IMR-90 (cell line): Measurements from ENCODE around the gene DACT2. TPM values are rescaled to one million over a fixed set of nuclear protein-coding genes. Genes with fewer than 3 reads are reported as not detected.

Source experiments
- ATAC-seq: fragments of 200-7000 bp; cut with Tn5 transposase; 2 replicates; pipeline ENCODE4 v1.9.1; 2020; ENCODE audit warnings: low read depth, mild to moderate bottlenecking, moderate library complexity
- BruUV-seq: library from RNA; stranded (reverse); fragments of 400-500 nt; replicated peaks from 2 replicates; lab custom pipeline; 2021; lab: Mats Ljungman, UMichigan
- CTCF ChIA-PET: fragments of 300-600 bp; formaldehyde crosslinking; extraction: SDS; loops from one replicate; lab custom pipeline; 2021; ENCODE audit warnings: antibody characterized with exemption; lab: Yijun Ruan, JAX
- POLR2A ChIA-PET: fragments of 300-600 bp; sonication (Branson Sonifier 250); formaldehyde crosslinking; loops from one replicate; lab custom pipeline; 2022; ENCODE audit warnings: antibody characterized with exemption; ENCODE audit not compliant: unreplicated experiment; lab: Charles Lee
- DNase-seq: peaks from one replicate; pipeline ENCODE4 v3.0.0; 2013
- H2AFZ ChIP-seq: replicated peaks from 2 replicates; pipeline ENCODE3; 2013; ENCODE audit warnings: low read length, mild to moderate bottlenecking; ENCODE audit not compliant: poor library complexity
- H2AK5ac ChIP-seq: 2 replicates; pipeline ENCODE4 v1.6.1; 2013; ENCODE audit warnings: low read depth, low read length, inconsistent platforms
- H2AK9ac ChIP-seq: replicated peaks from 2 replicates; pipeline ENCODE3; 2013; ENCODE audit warnings: mild to moderate bottlenecking, low read depth, low read length, moderate library complexity; ENCODE audit not compliant: poor library complexity
- H2BK120ac ChIP-seq: 2 replicates; pipeline ENCODE4 v1.6.1; 2013; ENCODE audit warnings: low read depth, low read length, inconsistent platforms
- H2BK15ac ChIP-seq: 3 replicates; pipeline ENCODE4 v1.6.1; 2013; ENCODE audit warnings: low read depth, low read length, inconsistent platforms
- H2BK20ac ChIP-seq: 2 replicates; pipeline ENCODE4 v1.6.1; 2013; ENCODE audit warnings: low read depth, mild to moderate bottlenecking, inconsistent platforms, low read length, moderate library complexity
- H2BK5ac ChIP-seq: 2 replicates; pipeline ENCODE4 v1.6.1; 2013; ENCODE audit warnings: mild to moderate bottlenecking, low read depth, low read length, inconsistent platforms; ENCODE audit not compliant: poor library complexity, severe bottlenecking
- H3K14ac ChIP-seq: replicated peaks from 2 replicates; pipeline ENCODE4 v1.6.1; 2013; ENCODE audit warnings: low read depth, low read length, inconsistent platforms
- H3K18ac ChIP-seq: 2 replicates; pipeline ENCODE4 v1.6.1; 2013; ENCODE audit warnings: low read depth, low read length, control low read depth
- H3K23ac ChIP-seq: 2 replicates; pipeline ENCODE4 v1.6.1; 2013; ENCODE audit warnings: low read depth, low read length, inconsistent platforms
- H3K27ac ChIP-seq: 2 replicates; pipeline ENCODE4 v1.5.1; 2013; ENCODE audit warnings: mild to moderate bottlenecking, control low read depth, low read length; ENCODE audit not compliant: insufficient read depth
- H3K27me3 ChIP-seq: 2 replicates; pipeline ENCODE4 v1.6.1; 2013; ENCODE audit warnings: low read length; ENCODE audit not compliant: control insufficient read depth, insufficient read depth
- H3K36me3 ChIP-seq: 2 replicates; pipeline ENCODE4 v1.6.1; 2013; ENCODE audit warnings: low read length, mixed read lengths; ENCODE audit not compliant: control insufficient read depth, insufficient read depth
- H3K4ac ChIP-seq: 2 replicates; pipeline ENCODE4 v1.6.1; 2013; ENCODE audit warnings: low read depth, low read length, inconsistent platforms
- H3K4me1 ChIP-seq: 2 replicates; pipeline ENCODE4 v1.6.1; 2013; ENCODE audit warnings: low read length, mixed read lengths; ENCODE audit not compliant: control insufficient read depth, insufficient read depth
- H3K4me2 ChIP-seq: 2 replicates; pipeline ENCODE4 v1.6.1; 2013; ENCODE audit warnings: low read depth, mild to moderate bottlenecking, control low read depth, low read length, moderate library complexity
- H3K4me3 ChIP-seq: 2 replicates; pipeline ENCODE4 v1.5.1; 2013; ENCODE audit warnings: low read depth, mild to moderate bottlenecking, control low read depth, low read length, moderate library complexity; ENCODE audit not compliant: insufficient read depth
- H3K56ac ChIP-seq: 2 replicates; pipeline ENCODE4 v1.6.1; 2013; ENCODE audit warnings: low read length, inconsistent platforms; ENCODE audit not compliant: insufficient read depth; ENCODE audit errors: extremely low read depth
- H3K79me1 ChIP-seq, 2 experiments: 2 replicates each; pipeline ENCODE4 v1.6.1; 2013; ENCODE audit warnings: low read length in 2 of 2, inconsistent platforms in 1 of 2, low read depth in 1 of 2
- H3K9ac ChIP-seq: 2 replicates; pipeline ENCODE4 v1.6.1; 2013; ENCODE audit warnings: low read depth, low read length, control low read depth
- H3K9me1 ChIP-seq: 2 replicates; pipeline ENCODE4 v1.6.1; 2013; ENCODE audit warnings: low read length, inconsistent platforms; ENCODE audit not compliant: insufficient read depth
- H3K9me3 ChIP-seq: 2 replicates; pipeline ENCODE4 v1.6.1; 2013; ENCODE audit warnings: low read length; ENCODE audit not compliant: control insufficient read depth, insufficient read depth
- H4K20me1 ChIP-seq: 2 replicates; pipeline ENCODE4 v1.6.1; 2013; ENCODE audit warnings: low read length, inconsistent platforms; ENCODE audit not compliant: insufficient read depth
- H4K5ac ChIP-seq: 2 replicates; pipeline ENCODE4 v1.6.1; 2013; ENCODE audit warnings: mild to moderate bottlenecking, low read depth, low read length, control low read depth
- H4K8ac ChIP-seq, 2 experiments: 2 replicates each; pipeline ENCODE4 v1.6.1; 2013; ENCODE audit warnings: low read depth in 2 of 2, low read length in 2 of 2, control low read depth in 1 of 2, inconsistent platforms in 1 of 2
- H4K91ac ChIP-seq: 2 replicates; pipeline ENCODE4 v1.6.1; 2013; ENCODE audit warnings: low read depth, low read length, inconsistent platforms; ENCODE audit not compliant: insufficient read depth
- CEBPB ChIP-seq: IDR thresholded peaks from 2 replicates; pipeline ENCODE4 v1.6.1; 2012; ENCODE audit warnings: low read depth, low read length, improper control_type of control experiment
- CTCF ChIP-seq: conservative IDR thresholded peaks from 2 replicates; pipeline ENCODE4 v1.5.1; 2012; ENCODE audit warnings: mild to moderate bottlenecking, low read depth, low read length, improper control_type of control experiment
- ELK1 ChIP-seq: fragments of 150-350 bp; IDR thresholded peaks from 2 replicates; pipeline ENCODE4 v1.6.1; 2016; ENCODE audit warnings: low read depth, mild to moderate bottlenecking, low read length, moderate library complexity, borderline replicate concordance
- FOS ChIP-seq: fragments of 150-350 bp; IDR thresholded peaks from 2 replicates; pipeline ENCODE4 v1.6.1; 2016; ENCODE audit warnings: low read depth, low read length
- MAFK ChIP-seq: IDR thresholded peaks from 2 replicates; pipeline ENCODE4 v1.6.1; 2012; ENCODE audit warnings: low read depth, low read length, improper control_type of control experiment
- NFE2L2 ChIP-seq: fragments of 150-350 bp; IDR thresholded peaks from 2 replicates; pipeline ENCODE4 v1.6.1; 2016; ENCODE audit warnings: low read depth, mild to moderate bottlenecking, low read length
- POLR2A ChIP-seq: IDR thresholded peaks from 2 replicates; pipeline ENCODE4 v1.6.1; 2012; ENCODE audit warnings: mild to moderate bottlenecking, low read depth, low read length
- RAD21 ChIP-seq: IDR thresholded peaks from 2 replicates; pipeline ENCODE4 v1.6.1; 2012; ENCODE audit warnings: low read length, improper control_type of control experiment
- RCOR1 ChIP-seq: IDR thresholded peaks from 2 replicates; pipeline ENCODE4 v1.6.1; 2012; ENCODE audit warnings: mild to moderate bottlenecking, low read length, improper control_type of control experiment; ENCODE audit not compliant: insufficient replicate concordance
- RFX5 ChIP-seq: IDR thresholded peaks from 2 replicates; pipeline ENCODE4 v1.8.0; 2012; ENCODE audit warnings: low read depth, mild to moderate bottlenecking, low read length, moderate library complexity
- SMC3 ChIP-seq: fragments of 150-350 bp; IDR thresholded peaks from 2 replicates; pipeline ENCODE4 v1.6.1; 2016; ENCODE audit warnings: low read depth, mild to moderate bottlenecking, antibody characterized with exemption, low read length, moderate library complexity
- USF2 ChIP-seq: fragments of 150-350 bp; IDR thresholded peaks from 2 replicates; pipeline ENCODE4 v1.6.1; 2017; ENCODE audit warnings: mild to moderate bottlenecking, antibody characterized with exemption, low read length, low read depth
- WGBS, 2 experiments: methylation state at CpG; one replicate each; pipeline versions ENCODE4 v1.1.5 to v1.1.7; 2013; ENCODE audit warnings: missing lambda C conversion rate in 2 of 2; ENCODE audit not compliant: insufficient read length in 1 of 2; ENCODE audit errors: extremely low coverage in 2 of 2; 5-methylcytosine and 5-hydroxymethylcytosine counted together
- dilution Hi-C: fragments of 300-500 bp; cut with HindIII; formaldehyde crosslinking; loops from one replicate; pipeline ENCODE4 v1.14.3; 2018; ENCODE audit warnings: low sequenced_read_pairs; ENCODE audit not compliant: unreplicated experiment
- in situ Hi-C: fragments of 300-500 bp; cut with MboI; formaldehyde crosslinking; loops from 3 replicates; pipeline ENCODE4 v1.14.3; 2019; ENCODE audit warnings: low sequenced_read_pairs, inconsistent platforms, mixed read lengths
- intact Hi-C: fragments of 100-400 bp; cut with micrococcal nuclease; formaldehyde crosslinking; loops from 2 replicates; pipeline ENCODE4 v1.10.0; 2022
- polyA plus RNA-seq, 3 experiments: library from polyadenylated mRNA; depleted of rRNA; stranded (reverse); fragments of >200 nt; gene quantifications; 2 replicates each; pipeline ENCODE4 v1.2.3, GENCODE V29; 2012; ENCODE audit warnings: low replicate concordance in 1 of 3
- total RNA-seq: library from RNA; depleted of rRNA; stranded (reverse); fragments of >200 nt; gene quantifications from 2 replicates; pipeline ENCODE4 v1.2.3, GENCODE V29; 2012

Gene DACT2
- total and polyA plus RNA-seq, 2 of the 4 experiments (the other 2 are of a cell fraction) = not detected

- Histone ChIP-seq H2BK5ac (no peak overlapping the region), H3K9me1 (no peaks in the 10 kb centered on the region), H3K79me1 (no peaks in the 10 kb centered on the region), H4K20me1 (no peaks in the 10 kb centered on the region), H4K91ac (no peak overlapping the region), H3K18ac (no peak overlapping the region), H2BK120ac (no peak overlapping the region), H3K14ac (no peak overlapping the region), H3K27me3 (no peaks in the 10 kb centered on the region), H3K4ac (no peak overlapping the region), H4K5ac (no peak overlapping the region), H3K4me1 (no peaks in the 10 kb centered on the region), H2AK5ac (no peak overlapping the region), H4K8ac (no peak overlapping the region), H2AFZ (no peak overlapping the region), H3K56ac (no peak overlapping the region), H3K9ac (no peak overlapping the region), H3K27ac (no peak overlapping the region), H3K36me3 (no peaks in the 10 kb centered on the region), H3K23ac (no peak overlapping the region), H2BK20ac (no peak overlapping the region), H3K9me3 (peaks cover 28% of the 10 kb centered on the region), H3K4me2 (no peak overlapping the region), H2BK15ac (no peak overlapping the region), H2AK9ac (no peak overlapping the region), H3K4me3 (no peak overlapping the region)
- TF ChIP-seq MAFK (no peak), POLR2A (no peak), RFX5 (no peak), FOS (no peak), ELK1 (no peak), NFE2L2 (no peak), CTCF (no peak), RCOR1 (no peak), CEBPB (no peak), RAD21 (no peak), USF2 (no peak), SMC3 (no peak)
- CTCF ChIA-PET = no interaction called here
- no peak for DNase-seq
- intact Hi-C loops = no loop called here
- WGBS, 2 experiments = no CpG with 5 or more reads among the region's 4 CpGs
- in situ Hi-C loops = no loop called here
- dilution Hi-C loops = no loop called here
- BruUV-seq = no TSS peak
- no peak for ATAC-seq
- POLR2A ChIA-PET = no interaction called here
Measured at GRCh38 chr6:168336967-168337366, 17.4 kb upstream of the DACT2 start.
